Measurements from ENCODE around the gene PYM1. TPM values are rescaled to one million over a fixed set of nuclear protein-coding genes. Genes with fewer than 3 reads are reported as not detected.
"Not testable (repeated sequence)": the region's sequence is repeated elsewhere in the genome, so short reads cannot be mapped to it uniquely, and the experiment has no call there.

PYM1 gene
- total and polyA plus RNA-seq, 2 donors = 39.0 to 57.9 TPM

DNA sequence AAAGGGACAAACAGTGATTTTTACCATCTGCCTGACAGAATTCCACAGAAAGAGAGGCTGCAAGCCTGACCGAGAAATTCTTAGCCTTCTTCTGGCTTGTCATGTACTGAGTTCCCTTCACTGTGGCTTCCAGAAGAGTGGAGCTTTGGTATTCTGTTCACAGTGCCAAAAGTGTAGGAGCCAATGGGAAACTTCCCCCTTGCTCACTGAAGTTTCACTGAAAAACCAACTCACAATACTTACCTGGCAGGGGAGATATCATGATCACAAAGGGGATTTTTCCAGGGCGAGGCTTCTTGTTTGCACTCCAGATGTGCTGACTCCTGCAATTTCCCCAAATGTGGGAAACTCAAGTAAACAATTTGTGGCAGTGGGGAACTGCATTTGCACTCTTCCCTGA, 53.3 kb downstream of the PYM1 start:
- Histone ChIP-seq H3K9me3 (ENCODE audit: control insufficient read depth in 2 of 2, insufficient read depth in 1 of 2, low read length in 1 of 2) (peaks cover 0 to 5% of the 10 kb centered on the region in 2 donors), H3K4me3 (ENCODE audit: low read length in 2 of 2) (no peak overlapping the region), H3K4me1 (ENCODE audit: control insufficient read depth in 2 of 2, insufficient read depth in 2 of 2, low read length in 2 of 2) (no peaks in the 10 kb centered on the region), H3K27me3 (ENCODE audit: control insufficient read depth in 2 of 2, insufficient read depth in 1 of 2, low read length in 1 of 2) (no peaks in the 10 kb centered on the region), H3K36me3 (ENCODE audit: control insufficient read depth in 2 of 2, insufficient read depth in 2 of 2, low read length in 1 of 2) (no peaks in the 10 kb centered on the region), H3K27ac (ENCODE audit: low read depth in 1 of 2, low read length in 1 of 2) (peak overlapping the region in 1 of 2 donors; percentile 64)
- WGBS = 96% methylated on average over 2 of the region's 2 CpGs
- DNase-seq (ENCODE audit: low read depth in 6 of 9, low spot score in 9 of 9) = peak in 1 of 9 donors; percentile 32

DNA sequence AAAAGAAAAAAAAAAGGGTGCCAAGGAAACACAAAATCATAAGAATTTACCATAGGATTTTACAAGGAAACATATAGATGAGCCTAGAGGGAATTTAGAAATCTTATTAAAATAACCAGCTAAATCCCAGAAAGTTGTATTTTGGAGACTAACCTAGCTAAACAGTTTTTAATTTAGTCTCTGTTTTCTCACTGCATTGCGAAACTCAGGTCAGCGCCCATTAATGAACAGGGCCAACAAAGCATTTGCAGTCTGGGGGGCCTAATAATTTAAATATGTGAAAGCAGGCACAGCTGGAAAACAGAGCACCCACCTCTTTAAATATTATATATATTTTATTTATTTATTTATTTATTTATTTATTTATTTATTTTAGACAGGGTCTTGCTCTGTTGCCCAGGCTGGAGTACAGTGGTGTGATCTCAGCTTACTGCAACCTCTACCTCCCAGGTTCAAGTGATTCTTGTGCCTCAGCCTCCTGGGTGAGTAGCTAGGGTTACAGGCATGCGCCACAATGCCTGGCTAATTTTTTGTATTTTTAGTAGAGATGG, 61.2 kb downstream of the PYM1 start:
- H3K9me3 ChIP-seq (ENCODE audit: control insufficient read depth in 2 of 2, insufficient read depth in 1 of 2, low read length in 1 of 2); H3K4me3 ChIP-seq (ENCODE audit: low read length in 2 of 2); H3K36me3 ChIP-seq (ENCODE audit: control insufficient read depth in 2 of 2, insufficient read depth in 2 of 2, low read length in 1 of 2); H3K27me3 ChIP-seq (ENCODE audit: control insufficient read depth in 2 of 2, insufficient read depth in 1 of 2, low read length in 1 of 2); DNase-seq (ENCODE audit: low read depth in 6 of 9, low spot score in 9 of 9); H3K4me1 ChIP-seq (ENCODE audit: control insufficient read depth in 2 of 2, insufficient read depth in 2 of 2, low read length in 2 of 2); H3K27ac ChIP-seq (ENCODE audit: low read depth in 1 of 2, low read length in 1 of 2): not testable (repeated sequence)
- WGBS = 98% methylated on average over 3 of the region's 3 CpGs

DNA sequence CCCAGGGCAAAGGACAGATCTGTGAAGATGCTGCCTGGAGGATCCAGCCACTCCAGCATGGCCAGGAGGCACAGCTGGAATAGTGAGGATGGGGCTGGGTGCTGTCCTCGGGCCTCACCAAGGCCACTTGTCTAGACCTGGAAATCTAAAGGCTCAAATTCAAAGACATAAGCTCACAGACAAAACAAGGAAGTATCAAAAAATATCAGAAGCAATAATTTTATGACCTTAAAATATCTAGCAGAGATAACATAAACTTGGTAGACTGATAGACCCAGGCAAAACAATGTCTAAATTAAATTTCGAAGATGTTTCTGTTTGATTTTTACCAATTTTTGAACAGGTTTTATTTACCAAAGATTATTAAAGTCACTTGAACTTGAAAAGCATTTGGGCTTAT, 62.4 kb downstream of the PYM1 start:
- H3K4me3 ChIP-seq (ENCODE audit: low read length in 2 of 2) = no peak overlapping the region
- H3K36me3 ChIP-seq (ENCODE audit: control insufficient read depth in 2 of 2, insufficient read depth in 2 of 2, low read length in 1 of 2) = no peaks in the 10 kb centered on the region
- H3K27me3 ChIP-seq (ENCODE audit: control insufficient read depth in 2 of 2, insufficient read depth in 1 of 2, low read length in 1 of 2) = no peaks in the 10 kb centered on the region
- WGBS = 97% methylated on average over 2 of the region's 2 CpGs
- H3K27ac ChIP-seq (ENCODE audit: low read depth in 1 of 2, low read length in 1 of 2) = no peak overlapping the region
- H3K9me3 ChIP-seq (ENCODE audit: control insufficient read depth in 2 of 2, insufficient read depth in 1 of 2, low read length in 1 of 2) = peaks cover 0 to 6% of the 10 kb centered on the region in 2 donors
- H3K4me1 ChIP-seq (ENCODE audit: control insufficient read depth in 2 of 2, insufficient read depth in 2 of 2, low read length in 2 of 2) = no peaks in the 10 kb centered on the region
- DNase-seq (ENCODE audit: low read depth in 6 of 9, low spot score in 9 of 9) = no peak

DNA sequence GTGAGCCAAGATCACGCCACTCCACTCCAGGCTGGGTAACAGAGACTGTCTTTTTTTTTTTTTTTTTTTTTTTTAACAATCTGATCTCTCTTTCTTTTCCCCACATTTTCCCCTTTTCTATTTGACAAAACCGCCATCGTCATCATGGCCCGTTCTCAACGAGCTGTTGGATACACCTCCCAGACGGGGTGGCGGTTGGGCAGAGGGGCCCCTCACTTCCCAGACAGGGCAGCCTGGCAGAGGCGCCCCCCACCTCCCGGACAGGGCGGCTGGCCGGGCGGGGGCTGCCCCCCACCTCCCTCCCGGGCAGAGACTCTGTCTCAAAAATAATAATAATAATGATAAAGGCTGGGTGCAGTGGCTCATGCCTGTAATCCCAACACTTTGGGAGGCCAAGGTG, 64.8 kb downstream of the PYM1 start:
- H3K9me3 ChIP-seq (ENCODE audit: control insufficient read depth in 2 of 2, insufficient read depth in 1 of 2, low read length in 1 of 2); H3K4me1 ChIP-seq (ENCODE audit: control insufficient read depth in 2 of 2, insufficient read depth in 2 of 2, low read length in 2 of 2); H3K27me3 ChIP-seq (ENCODE audit: control insufficient read depth in 2 of 2, insufficient read depth in 1 of 2, low read length in 1 of 2); H3K36me3 ChIP-seq (ENCODE audit: control insufficient read depth in 2 of 2, insufficient read depth in 2 of 2, low read length in 1 of 2); H3K27ac ChIP-seq (ENCODE audit: low read depth in 1 of 2, low read length in 1 of 2); H3K4me3 ChIP-seq (ENCODE audit: low read length in 2 of 2); DNase-seq (ENCODE audit: low read depth in 6 of 9, low spot score in 9 of 9): not testable (repeated sequence)
- WGBS = 97% methylated on average over 13 of the region's 13 CpGs

- H3K27ac ChIP-seq (ENCODE audit: low read depth in 1 of 2, low read length in 1 of 2) = no peak overlapping the region
- H3K27me3 ChIP-seq (ENCODE audit: control insufficient read depth in 2 of 2, insufficient read depth in 1 of 2, low read length in 1 of 2) = no peaks in the 10 kb centered on the region
- no peak for DNase-seq (ENCODE audit: low read depth in 6 of 9, low spot score in 9 of 9)
- no peak overlapping the region for H3K4me3 ChIP-seq (ENCODE audit: low read length in 2 of 2)
- H3K36me3 ChIP-seq (ENCODE audit: control insufficient read depth in 2 of 2, insufficient read depth in 2 of 2, low read length in 1 of 2) = no peaks in the 10 kb centered on the region
- H3K9me3 ChIP-seq (ENCODE audit: control insufficient read depth in 2 of 2, insufficient read depth in 1 of 2, low read length in 1 of 2) = peaks cover 0 to 6% of the 10 kb centered on the region in 2 donors
- no peaks in the 10 kb centered on the region for H3K4me1 ChIP-seq (ENCODE audit: control insufficient read depth in 2 of 2, insufficient read depth in 2 of 2, low read length in 2 of 2)
These were observed 65.4 kb downstream of the PYM1 start for GRCh38 chr12:55862286-55862685.

GRCh38 chr12:55861871-55862270, 65.8 kb downstream of the PYM1 start:
- DNase-seq (ENCODE audit: low read depth in 6 of 9, low spot score in 9 of 9) = no peak
- Histone ChIP-seq H3K27me3 (ENCODE audit: control insufficient read depth in 2 of 2, insufficient read depth in 1 of 2, low read length in 1 of 2) (no peaks in the 10 kb centered on the region), H3K9me3 (ENCODE audit: control insufficient read depth in 2 of 2, insufficient read depth in 1 of 2, low read length in 1 of 2) (peaks cover 0 to 6% of the 10 kb centered on the region in 2 donors), H3K4me3 (ENCODE audit: low read length in 2 of 2) (no peak overlapping the region), H3K27ac (ENCODE audit: low read depth in 1 of 2, low read length in 1 of 2) (no peak overlapping the region), H3K4me1 (ENCODE audit: control insufficient read depth in 2 of 2, insufficient read depth in 2 of 2, low read length in 2 of 2) (no peaks in the 10 kb centered on the region), H3K36me3 (ENCODE audit: control insufficient read depth in 2 of 2, insufficient read depth in 2 of 2, low read length in 1 of 2) (no peaks in the 10 kb centered on the region)
- 96% methylated on average over 3 of the region's 3 CpGs for WGBS

DNA sequence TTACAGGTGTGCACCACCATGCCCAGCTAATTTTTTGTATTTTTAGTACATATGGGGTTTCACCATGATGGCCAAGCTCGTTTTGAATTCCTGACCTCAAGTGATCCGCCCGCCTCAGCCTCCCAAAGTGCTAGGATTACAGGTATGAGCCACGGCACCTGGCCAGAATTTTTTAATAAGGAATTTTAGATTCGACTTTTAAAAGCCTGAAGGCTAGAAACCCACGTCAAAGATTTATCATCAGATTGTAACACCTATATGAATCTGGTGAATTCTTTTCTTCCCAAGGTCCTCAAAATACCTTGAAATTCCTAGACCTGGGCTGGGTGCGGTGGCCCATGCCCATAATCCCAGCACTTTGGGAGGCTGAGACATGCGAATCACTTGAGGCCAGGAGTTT, 66.3 kb downstream of the PYM1 start:
- H3K9me3 ChIP-seq (ENCODE audit: control insufficient read depth in 2 of 2, insufficient read depth in 1 of 2, low read length in 1 of 2) = peaks cover 0 to 6% of the 10 kb centered on the region in 2 donors
- DNase-seq (ENCODE audit: low read depth in 6 of 9, low spot score in 9 of 9) = no peak
- no peaks in the 10 kb centered on the region for H3K4me1 ChIP-seq (ENCODE audit: control insufficient read depth in 2 of 2, insufficient read depth in 2 of 2, low read length in 2 of 2)
- WGBS = 97% methylated on average over 8 of the region's 8 CpGs
- no peaks in the 10 kb centered on the region for H3K27me3 ChIP-seq (ENCODE audit: control insufficient read depth in 2 of 2, insufficient read depth in 1 of 2, low read length in 1 of 2)
- H3K4me3 ChIP-seq (ENCODE audit: low read length in 2 of 2) = no peak overlapping the region
- H3K36me3 ChIP-seq (ENCODE audit: control insufficient read depth in 2 of 2, insufficient read depth in 2 of 2, low read length in 1 of 2) = no peaks in the 10 kb centered on the region
- H3K27ac ChIP-seq (ENCODE audit: low read depth in 1 of 2, low read length in 1 of 2) = no peak overlapping the region

DNA sequence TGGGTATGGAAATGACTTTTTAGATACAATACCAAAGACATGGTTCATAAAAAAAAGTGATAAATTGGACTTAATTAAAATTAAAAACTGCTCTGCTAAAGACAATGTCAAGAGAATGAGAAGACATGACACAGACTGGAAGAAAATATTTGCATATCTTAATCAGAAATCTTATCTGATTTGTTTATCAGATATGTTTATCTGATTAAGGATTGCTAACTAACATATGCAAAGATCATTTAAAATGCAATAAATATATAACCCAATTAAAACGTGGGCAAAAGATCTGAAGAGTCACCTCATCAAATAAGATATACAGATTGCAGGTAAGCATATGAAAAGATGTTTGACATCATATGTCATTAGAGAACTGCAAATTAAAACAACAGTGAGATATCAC, 75.0 kb downstream of the PYM1 start:
- no peak overlapping the region for H3K27ac ChIP-seq (ENCODE audit: low read depth in 1 of 2, low read length in 1 of 2)
- DNase-seq (ENCODE audit: low read depth in 6 of 9, low spot score in 9 of 9) = no peak
- WGBS = 65% methylated on average over 1 of the region's 1 CpG
- no peaks in the 10 kb centered on the region for H3K36me3 ChIP-seq (ENCODE audit: control insufficient read depth in 2 of 2, insufficient read depth in 2 of 2, low read length in 1 of 2)
- no peaks in the 10 kb centered on the region for H3K9me3 ChIP-seq (ENCODE audit: control insufficient read depth in 2 of 2, insufficient read depth in 1 of 2, low read length in 1 of 2)
- H3K4me1 ChIP-seq (ENCODE audit: control insufficient read depth in 2 of 2, insufficient read depth in 2 of 2, low read length in 2 of 2) = no peaks in the 10 kb centered on the region
- no peak overlapping the region for H3K4me3 ChIP-seq (ENCODE audit: low read length in 2 of 2)
- H3K27me3 ChIP-seq (ENCODE audit: control insufficient read depth in 2 of 2, insufficient read depth in 1 of 2, low read length in 1 of 2) = peaks cover 0 to 12% of the 10 kb centered on the region in 2 donors

Data from thymus (tissue), 11 donors.